T-helper 2 cell (primary cell): ENCODE measurements around the gene SH3TC1.

Experiments used
- DNase-seq, 5 experiments: peaks; one replicate each; pipeline versions ENCODE4 v3.0.0 to v3.0.0-alpha.2; 2012 to 2022

SH3TC1 gene

GRCh38 chr4:8164194-8164565 lies 34.9 kb upstream of the SH3TC1 start:
- no peak for DNase-seq

GRCh38 chr4:8164687-8165086 lies 34.4 kb upstream of the SH3TC1 start:
- no peak for DNase-seq

DNA sequence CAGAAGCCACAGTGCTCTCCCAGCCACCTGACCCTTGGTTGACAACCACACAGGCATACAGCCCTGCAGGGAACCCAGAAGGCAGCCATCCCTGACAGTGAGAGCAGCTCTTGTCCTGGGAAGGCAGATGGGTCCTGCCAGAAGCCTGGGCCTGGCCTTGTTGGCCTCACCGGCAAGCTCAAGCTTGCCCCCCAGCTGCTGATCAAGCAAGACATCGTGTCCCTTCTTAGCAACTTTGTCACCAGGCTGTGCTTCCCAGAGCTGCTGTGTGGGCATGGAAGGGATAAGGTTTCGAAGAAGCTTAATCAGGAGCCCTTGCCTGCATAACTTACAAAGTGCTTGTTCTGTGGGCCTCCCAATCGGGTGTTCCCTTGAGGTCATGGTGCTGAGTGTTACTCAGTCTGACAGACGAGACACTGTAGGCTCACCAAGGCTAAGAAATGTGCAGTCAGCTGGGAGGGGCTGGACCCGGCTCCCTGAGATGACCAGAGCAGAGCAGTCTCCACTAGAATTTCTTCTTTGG lies 33.7 kb upstream of the SH3TC1 start:
- no peak for DNase-seq

DNA sequence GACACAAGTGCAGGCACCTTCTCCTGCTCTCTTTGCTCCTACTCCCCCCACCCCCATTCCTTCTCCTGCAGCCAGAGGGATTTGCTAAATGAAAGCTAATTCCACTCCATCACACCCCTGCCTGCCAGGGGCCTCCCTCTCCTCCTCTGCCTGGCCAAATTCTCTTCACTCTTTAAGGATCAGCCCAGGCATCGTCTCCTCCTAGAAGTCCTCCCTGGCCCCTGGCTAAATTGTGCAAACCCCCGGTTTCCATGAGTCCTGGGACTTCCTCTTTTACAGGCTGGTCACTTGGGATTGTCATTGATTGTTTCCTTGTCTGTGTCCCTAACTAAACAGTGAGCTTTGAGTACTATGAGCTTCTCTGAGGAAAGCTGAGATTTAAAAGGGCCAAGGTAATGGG lies 31.8 kb upstream of the SH3TC1 start:
- no peak for DNase-seq

- no peak for DNase-seq
Measured at GRCh38 chr4:8167815-8168214, 31.3 kb upstream of the SH3TC1 start.

- no peak for DNase-seq
Measured at GRCh38 chr4:8168232-8168631, 30.9 kb upstream of the SH3TC1 start.

GRCh38 chr4:8168832-8169598 lies 30.1 kb upstream of the SH3TC1 start:
- no peak for DNase-seq

DNA sequence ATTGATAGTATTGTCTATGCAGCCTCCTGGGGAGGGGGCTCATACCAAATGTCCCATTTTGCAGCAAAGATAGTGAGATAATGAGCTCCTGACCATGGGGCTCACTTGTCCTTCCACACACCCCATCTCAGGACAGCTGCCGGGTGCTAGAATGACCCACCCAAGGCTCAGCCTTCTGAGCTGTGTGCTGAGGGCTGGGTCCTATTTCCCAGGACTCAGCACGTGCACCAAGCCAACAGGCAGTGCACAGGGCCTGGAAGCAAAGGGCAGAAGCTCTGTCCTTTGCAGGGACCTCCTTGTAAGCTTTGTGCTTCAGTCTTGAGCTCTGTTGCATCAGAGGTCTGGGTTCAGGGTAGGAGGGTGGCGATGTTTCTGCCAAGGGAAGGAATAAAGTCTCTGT lies 29.3 kb upstream of the SH3TC1 start:
- no peak for DNase-seq

GRCh38 chr4:8170341-8170740 lies 28.7 kb upstream of the SH3TC1 start:
- no peak for DNase-seq

GRCh38 chr4:8171266-8171665 lies 27.8 kb upstream of the SH3TC1 start:
- DNase-seq, result no peak

GRCh38 chr4:8171984-8172924 lies 26.8 kb upstream of the SH3TC1 start:
- peak in 2 of 5 experiments; percentile 21 to 57 for DNase-seq

DNA sequence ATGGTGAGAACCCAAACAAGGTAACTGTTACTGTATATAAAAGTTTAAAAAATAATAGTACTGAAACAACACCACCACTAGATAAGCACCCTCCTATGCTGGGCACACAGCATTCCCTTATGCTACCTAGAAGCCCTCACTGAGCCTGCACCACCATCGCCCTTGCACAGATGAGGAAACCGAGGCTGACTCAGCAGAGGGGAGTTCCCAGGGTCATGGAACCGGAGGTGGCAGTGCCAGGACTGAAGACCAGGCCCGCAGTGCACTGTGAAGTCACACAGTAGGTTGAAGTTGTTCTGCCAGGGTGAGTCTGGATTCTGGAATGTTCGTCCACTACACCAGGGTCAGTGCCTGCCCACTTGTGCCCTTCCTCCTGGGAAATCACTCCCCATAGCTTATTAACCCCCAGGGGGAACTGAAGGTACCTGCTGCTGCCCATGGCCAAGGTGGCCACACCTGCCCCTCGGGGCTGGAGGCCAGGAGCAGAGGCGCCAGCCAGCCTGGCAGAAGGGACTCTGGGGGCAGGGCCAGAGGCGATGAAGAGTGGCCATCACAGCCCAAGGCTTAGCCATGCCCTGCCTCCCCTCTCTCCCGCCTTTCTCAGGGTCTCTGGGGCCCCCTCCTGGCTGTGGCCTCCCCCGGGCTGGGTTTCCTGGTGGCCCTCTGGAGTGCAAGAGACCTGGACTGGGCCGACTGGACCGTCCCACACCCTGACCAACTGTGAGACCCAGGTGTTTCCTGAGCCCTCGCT lies 25.4 kb upstream of the SH3TC1 start:
- no peak for DNase-seq

GRCh38 chr4:8174970-8175369 lies 24.1 kb upstream of the SH3TC1 start:
- no peak for DNase-seq

DNA sequence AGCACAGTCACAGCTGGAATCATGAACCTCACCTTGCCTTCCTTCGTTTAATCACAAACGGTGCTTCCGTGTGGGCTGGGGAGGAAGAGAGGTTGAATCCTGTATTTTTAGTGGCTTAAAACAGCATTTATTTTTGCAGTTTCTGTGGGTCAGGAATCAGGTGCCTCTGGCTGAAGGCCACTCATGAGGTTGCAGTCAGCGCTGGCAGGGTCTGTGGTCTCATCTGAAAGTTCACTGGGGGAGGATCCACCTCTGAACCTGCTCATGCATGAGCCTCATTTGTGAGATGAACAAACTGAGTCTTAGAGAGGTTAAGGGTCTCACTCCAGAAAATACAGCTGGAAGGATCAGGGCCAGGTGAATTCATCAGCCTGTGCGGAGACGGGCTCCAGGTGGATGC lies 23.4 kb upstream of the SH3TC1 start:
- no peak for DNase-seq

DNA sequence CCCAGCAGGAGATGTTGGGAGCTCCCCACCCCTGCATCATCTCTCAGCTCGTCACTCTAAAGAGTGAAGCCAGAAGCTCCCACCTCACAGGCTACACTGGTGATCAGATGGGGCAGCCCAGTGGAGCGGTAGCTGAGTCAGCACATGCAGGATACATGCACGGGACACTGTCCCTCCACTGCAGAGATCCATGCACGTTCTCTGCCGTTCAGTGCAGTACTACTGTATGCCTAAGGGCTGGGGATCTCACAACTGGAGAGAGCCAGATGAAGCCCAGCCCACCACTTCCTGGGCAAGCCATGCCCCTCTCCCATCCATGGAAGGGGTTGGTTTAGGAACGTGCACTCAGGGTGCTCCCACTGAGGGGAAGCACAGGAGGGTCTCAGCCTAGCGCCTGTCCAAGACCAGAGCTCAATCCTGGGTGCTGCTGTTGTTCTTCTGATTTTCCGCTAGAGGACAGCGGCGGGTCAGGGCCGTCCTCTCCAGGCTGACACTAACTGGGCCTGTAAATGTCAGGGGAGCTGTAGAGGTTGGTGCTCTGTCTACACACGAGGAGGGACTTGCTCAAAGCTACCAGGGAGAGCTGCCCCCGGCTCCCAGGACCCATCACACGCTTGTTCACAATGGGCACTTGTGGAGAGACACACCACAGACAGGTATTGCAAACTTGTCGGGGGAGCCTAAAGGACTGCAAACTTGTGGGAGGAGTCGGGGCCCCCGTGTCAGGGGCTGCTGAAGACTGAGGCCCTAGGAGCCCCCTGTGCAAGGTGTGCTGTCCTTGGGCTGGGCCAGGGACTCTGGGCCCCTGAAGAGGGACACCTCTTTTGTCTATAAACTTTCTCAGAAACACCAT lies 22.3 kb upstream of the SH3TC1 start:
- peak in 2 of 5 experiments; percentile 28 to 52 for DNase-seq

- no peak for DNase-seq
Measured at GRCh38 chr4:8177552-8177951, 21.5 kb upstream of the SH3TC1 start.

DNA sequence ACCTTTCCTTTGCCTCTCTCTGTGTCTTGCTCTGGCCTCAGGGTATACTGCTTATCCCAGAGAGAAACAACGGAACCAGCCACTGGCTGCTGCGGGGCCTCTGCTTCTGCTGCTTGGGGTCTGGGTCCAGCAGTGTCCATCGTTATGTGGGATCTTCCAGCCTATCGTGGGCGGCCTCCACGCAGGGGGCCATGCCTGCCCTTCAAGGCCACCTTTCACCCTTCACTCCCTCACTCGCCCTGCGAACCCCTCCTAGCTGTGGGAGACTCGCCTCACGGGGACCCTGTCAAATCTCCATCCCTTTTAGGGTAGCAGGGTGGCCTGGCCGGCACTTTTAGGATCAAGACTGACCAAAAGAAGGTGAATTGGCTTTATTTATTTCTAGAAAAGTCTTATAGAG lies 21.1 kb upstream of the SH3TC1 start:
- no peak for DNase-seq

- no peak for DNase-seq
Measured at GRCh38 chr4:8179074-8179473, 20.0 kb upstream of the SH3TC1 start.

GRCh38 chr4:8179771-8180170 lies 19.3 kb upstream of the SH3TC1 start:
- DNase-seq, result no peak

DNA sequence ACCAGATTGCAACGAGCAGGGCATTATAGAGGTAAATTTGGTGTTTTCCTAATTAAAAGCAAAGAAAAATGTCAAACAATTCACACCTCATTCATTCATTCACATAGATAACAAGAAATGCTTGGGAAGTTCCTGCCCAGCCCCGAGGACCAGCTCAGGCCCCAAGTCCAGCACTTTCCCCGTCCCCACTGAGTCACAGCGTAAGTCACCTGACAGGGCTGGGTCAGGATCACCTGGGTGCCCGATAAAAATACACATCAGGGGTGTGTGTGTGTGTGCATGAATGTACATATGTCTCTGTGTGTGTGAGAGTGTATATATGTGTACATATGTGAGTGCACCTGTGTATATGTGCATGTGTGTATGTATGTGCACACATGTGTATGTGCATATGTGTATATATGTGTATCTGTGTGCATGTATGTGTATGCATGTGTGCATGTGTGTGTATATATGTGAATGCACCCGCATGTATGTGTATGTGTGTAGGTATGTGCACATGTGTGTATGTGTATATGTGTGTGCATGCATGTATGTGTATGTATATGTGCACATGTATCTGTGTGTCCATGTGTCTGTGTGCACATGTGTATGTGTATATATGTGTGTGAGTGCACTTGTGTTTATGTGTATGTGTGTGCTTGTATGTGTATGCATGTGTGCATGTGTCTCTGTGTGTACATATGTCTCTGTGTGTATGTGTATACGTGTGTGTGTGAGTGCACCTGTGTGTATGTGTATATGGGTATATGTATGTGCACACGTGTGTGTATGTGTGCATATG lies 18.6 kb upstream of the SH3TC1 start:
- no peak for DNase-seq

DNA sequence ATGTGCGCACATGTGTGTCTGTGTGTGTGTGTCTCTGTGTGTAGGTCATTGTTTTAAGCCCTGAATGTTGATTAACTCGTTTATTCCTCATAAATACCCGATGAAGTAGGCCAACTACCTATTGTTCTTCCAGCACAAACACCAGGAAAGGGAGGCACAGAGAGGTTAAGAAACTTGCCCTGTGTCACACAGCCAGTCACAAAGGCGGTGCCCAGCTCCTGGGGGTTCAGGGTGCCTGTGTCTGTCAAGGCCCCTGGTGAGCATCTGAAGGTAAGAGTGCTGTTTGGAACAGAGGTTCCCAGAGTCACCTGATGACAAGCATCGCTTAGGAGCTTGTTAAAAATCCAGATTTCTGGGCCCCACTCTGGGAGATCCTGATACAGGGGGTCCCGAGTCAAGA lies 18.0 kb upstream of the SH3TC1 start:
- DNase-seq, result no peak
